ENCODE data around the gene LRRTM4. TPM values are rescaled to one million over a fixed set of nuclear protein-coding genes. Genes with fewer than 3 reads are reported as not detected.

Gene LRRTM4
- total and polyA plus RNA-seq, 2 experiments from 2014 or later = 4.5 to 15.4 TPM

- no peak for TF ChIP-seq EZH2phosphoT487 (IDR thresholded peaks at IDR 0.05; ENCODE audit: unreplicated experiment)
- TF ChIP-seq CTCF (conservative IDR thresholded peaks at IDR 0.05; ENCODE audit: low read depth in 2 of 2) = no peak
- no peak for TF ChIP-seq NANOG (IDR thresholded peaks at IDR 0.05; ENCODE audit: borderline replicate concordance)
- TF ChIP-seq ZNF331 (CRISPR knock-in tag; IDR thresholded peaks at IDR 0.05; ENCODE audit: low read depth) = no peak
- no peak for TF ChIP-seq STAT1 (IDR thresholded peaks at IDR 0.05; ENCODE audit: unreplicated experiment)
- no peak for TF ChIP-seq REST (IDR thresholded peaks at IDR 0.05; ENCODE audit: unreplicated experiment)
- no peak for TF ChIP-seq JUNB (IDR thresholded peaks at IDR 0.05; ENCODE audit: unreplicated experiment)
Observed at GRCh38 chr2:77009307-77009706, 512.9 kb downstream of the LRRTM4 start (continued).

GRCh38 chr2:77008853-77009252 lies 513.3 kb downstream of the LRRTM4 start:
- no peaks in the 10 kb centered on the region for H4K20me1 ChIP-seq (replicated peaks; ENCODE audit: insufficient read depth)
- H3F3A ChIP-seq (replicated peaks; ENCODE audit: low read depth) = no peaks in the 10 kb centered on the region
- no peaks in the 10 kb centered on the region for H3K79me2 ChIP-seq (replicated peaks; ENCODE audit: insufficient read depth)
- no peak overlapping the region for H3K4me3 ChIP-seq
- peaks cover 13% of the 10 kb centered on the region; the same call in 2 of the 3 replicates for H3K36me3 Mint-ChIP-seq (ENCODE audit: low read depth)
- H3K36me3 ChIP-seq (ENCODE audit: insufficient read depth) = 0 out of 2 replicates have a peak, but pooled peaks cover under 1% of the 10 kb centered on the region
- no peak overlapping the region for H3K27ac ChIP-seq (ENCODE audit: low read depth)
- peak overlapping the region; percentile 71; the same call in 1 of the 2 replicates for H3K27ac Mint-ChIP-seq
- H3K27me3 ChIP-seq (ENCODE audit: insufficient read depth) = no peaks in the 10 kb centered on the region
- ATAC-seq (peak; percentile 56; the same call in 2 of the 3 replicates), DNase-seq (ENCODE audit: low spot score) (peak; percentile 16)
- H3K4me1 Mint-ChIP-seq = peaks cover 41% of the 10 kb centered on the region
- H3K4me2 ChIP-seq = peak overlapping the region; percentile 30; the same call in 1 of the 2 replicates
- H3K27me3 Mint-ChIP-seq (ENCODE audit: insufficient read depth, low read depth, poor library complexity) = peaks cover 3% of the 10 kb centered on the region
- peaks cover 35% of the 10 kb centered on the region for H3K4me1 ChIP-seq (ENCODE audit: insufficient read depth)
- H2AFZ ChIP-seq = no peak overlapping the region
- 0 out of 3 replicates have a peak overlapping the region, but pooled peaks have one; percentile 18 for H3K4me3 Mint-ChIP-seq
- H3K9me3 Mint-ChIP-seq = peaks cover under 1% of the 10 kb centered on the region; the same call in 1 of the 3 replicates
- no peaks in the 10 kb centered on the region for H3K9me2 ChIP-seq (ENCODE audit: insufficient read depth)
- no peak for TF ChIP-seq EZH2 (IDR thresholded peaks at IDR 0.05; ENCODE audit: low read depth, unreplicated experiment)
- no peak for TF ChIP-seq NANOG (IDR thresholded peaks at IDR 0.05; ENCODE audit: borderline replicate concordance)
- TF ChIP-seq, protein P1, sequence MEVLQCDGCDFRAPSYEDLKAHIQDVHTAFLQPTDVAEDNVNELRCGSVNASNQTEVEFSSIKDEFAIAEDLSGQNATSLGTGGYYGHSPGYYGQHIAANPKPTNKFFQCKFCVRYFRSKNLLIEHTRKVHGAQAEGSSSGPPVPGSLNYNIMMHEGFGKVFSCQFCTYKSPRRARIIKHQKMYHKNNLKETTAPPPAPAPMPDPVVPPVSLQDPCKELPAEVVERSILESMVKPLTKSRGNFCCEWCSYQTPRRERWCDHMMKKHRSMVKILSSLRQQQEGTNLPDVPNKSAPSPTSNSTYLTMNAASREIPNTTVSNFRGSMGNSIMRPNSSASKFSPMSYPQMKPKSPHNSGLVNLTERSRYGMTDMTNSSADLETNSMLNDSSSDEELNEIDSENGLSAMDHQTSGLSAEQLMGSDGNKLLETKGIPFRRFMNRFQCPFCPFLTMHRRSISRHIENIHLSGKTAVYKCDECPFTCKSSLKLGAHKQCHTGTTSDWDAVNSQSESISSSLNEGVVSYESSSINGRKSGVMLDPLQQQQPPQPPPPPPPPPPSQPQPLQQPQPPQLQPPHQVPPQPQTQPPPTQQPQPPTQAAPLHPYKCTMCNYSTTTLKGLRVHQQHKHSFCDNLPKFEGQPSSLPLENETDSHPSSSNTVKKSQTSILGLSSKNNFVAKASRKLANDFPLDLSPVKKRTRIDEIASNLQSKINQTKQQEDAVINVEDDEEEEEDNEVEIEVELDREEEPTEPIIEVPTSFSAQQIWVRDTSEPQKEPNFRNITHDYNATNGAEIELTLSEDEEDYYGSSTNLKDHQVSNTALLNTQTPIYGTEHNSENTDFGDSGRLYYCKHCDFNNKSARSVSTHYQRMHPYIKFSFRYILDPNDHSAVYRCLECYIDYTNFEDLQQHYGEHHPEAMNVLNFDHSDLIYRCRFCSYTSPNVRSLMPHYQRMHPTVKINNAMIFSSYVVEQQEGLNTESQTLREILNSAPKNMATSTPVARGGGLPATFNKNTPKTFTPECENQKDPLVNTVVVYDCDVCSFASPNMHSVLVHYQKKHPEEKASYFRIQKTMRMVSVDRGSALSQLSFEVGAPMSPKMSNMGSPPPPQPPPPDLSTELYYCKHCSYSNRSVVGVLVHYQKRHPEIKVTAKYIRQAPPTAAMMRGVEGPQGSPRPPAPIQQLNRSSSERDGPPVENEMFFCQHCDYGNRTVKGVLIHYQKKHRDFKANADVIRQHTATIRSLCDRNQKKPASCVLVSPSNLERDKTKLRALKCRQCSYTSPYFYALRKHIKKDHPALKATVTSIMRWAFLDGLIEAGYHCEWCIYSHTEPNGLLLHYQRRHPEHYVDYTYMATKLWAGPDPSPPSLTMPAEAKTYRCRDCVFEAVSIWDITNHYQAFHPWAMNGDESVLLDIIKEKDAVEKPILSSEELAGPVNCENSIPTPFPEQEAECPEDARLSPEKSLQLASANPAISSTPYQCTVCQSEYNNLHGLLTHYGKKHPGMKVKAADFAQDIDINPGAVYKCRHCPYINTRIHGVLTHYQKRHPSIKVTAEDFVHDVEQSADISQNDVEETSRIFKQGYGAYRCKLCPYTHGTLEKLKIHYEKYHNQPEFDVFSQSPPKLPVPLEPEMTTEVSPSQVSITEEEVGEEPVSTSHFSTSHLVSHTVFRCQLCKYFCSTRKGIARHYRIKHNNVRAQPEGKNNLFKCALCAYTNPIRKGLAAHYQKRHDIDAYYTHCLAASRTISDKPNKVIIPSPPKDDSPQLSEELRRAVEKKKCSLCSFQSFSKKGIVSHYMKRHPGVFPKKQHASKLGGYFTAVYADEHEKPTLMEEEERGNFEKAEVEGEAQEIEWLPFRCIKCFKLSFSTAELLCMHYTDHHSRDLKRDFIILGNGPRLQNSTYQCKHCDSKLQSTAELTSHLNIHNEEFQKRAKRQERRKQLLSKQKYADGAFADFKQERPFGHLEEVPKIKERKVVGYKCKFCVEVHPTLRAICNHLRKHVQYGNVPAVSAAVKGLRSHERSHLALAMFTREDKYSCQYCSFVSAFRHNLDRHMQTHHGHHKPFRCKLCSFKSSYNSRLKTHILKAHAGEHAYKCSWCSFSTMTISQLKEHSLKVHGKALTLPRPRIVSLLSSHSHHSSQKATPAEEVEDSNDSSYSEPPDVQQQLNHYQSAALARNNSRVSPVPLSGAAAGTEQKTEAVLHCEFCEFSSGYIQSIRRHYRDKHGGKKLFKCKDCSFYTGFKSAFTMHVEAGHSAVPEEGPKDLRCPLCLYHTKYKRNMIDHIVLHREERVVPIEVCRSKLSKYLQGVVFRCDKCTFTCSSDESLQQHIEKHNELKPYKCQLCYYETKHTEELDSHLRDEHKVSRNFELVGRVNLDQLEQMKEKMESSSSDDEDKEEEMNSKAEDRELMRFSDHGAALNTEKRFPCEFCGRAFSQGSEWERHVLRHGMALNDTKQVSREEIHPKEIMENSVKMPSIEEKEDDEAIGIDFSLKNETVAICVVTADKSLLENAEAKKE (CRISPR knock-in tag; IDR thresholded peaks at IDR 0.05) = no peak
- TF ChIP-seq CREB1 (CRISPR knock-in tag; IDR thresholded peaks at IDR 0.05; ENCODE audit: low read depth) = no peak
- no peak for TF ChIP-seq EZH2phosphoT487 (IDR thresholded peaks at IDR 0.05; ENCODE audit: unreplicated experiment)
